ENCODE measurements around the gene USF1.

Gene USF1

DNA sequence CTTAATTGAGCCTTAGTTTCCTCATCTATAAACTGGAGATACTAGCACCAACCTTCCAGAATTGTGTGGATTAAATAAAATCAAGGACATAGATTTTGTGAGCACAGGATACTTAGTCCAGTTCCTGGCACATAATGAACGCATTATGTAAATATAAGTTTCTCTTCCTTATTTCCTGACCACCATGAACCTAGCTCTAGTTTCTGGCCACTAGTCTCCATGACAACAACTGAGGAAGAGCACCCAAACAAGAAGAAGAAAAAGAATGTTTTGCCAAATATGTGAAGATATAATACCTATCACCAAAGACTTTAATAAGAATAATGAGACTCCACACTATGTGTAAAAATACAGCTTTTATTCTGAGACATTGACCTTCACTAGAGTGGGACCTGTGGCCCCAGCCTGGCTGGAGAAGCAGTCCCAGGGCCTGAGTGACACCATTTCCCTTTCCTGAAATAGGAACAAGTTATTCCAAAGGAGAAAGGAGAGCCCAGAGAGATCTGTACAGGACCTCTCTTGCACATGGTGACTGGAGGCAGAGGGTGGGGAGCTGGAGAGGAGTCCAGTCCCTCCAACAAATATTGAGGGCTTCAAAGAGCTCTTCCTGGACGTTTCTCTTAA lies 940 bp upstream of the USF1 start:
- TF ChIP-seq ZFX (IDR thresholded peaks at IDR 0.05; ENCODE audit: borderline replicate concordance) (no peak), CTCF (IDR thresholded peaks at IDR 0.05) (no peak)
- peak overlapping the region; percentile 95 for H3K27ac ChIP-seq

GRCh38 chr1:161044908-161045735 lies 655 bp downstream of the USF1 start:
- peak overlapping the region; percentile 95 for H3K27ac ChIP-seq

DNA sequence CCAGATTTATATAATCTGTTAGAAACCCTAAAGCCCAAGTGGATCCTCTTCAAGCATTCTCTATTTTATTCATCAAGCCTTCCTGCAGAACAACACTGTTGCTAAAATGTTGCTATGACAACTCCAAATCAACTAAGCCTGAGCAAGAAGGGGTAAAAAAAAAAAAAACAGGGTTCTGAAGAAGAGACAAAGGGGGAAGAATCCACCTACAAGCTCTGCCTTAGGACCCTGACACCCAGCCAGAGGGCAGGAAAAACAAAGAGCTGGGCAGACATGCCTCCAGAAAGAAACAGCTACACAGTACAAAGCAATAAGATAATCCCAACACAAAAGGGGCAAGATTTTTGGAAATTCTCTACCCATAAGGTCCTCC lies 1.3 kb downstream of the USF1 start:
- peak overlapping the region; percentile 95 for H3K27ac ChIP-seq
- TF ChIP-seq CTCF (IDR thresholded peaks at IDR 0.05) (no peak), ZFX (IDR thresholded peaks at IDR 0.05; ENCODE audit: borderline replicate concordance) (no peak)

More at GRCh38 chr1:161044908-161045735, 655 bp downstream of the USF1 start:
- peak; percentile 7; the same call in 1 of the 2 replicates for TF ChIP-seq CTCF (IDR thresholded peaks at IDR 0.05)
- TF ChIP-seq ZFX (IDR thresholded peaks at IDR 0.05; ENCODE audit: borderline replicate concordance), result no peak

- H3K27ac ChIP-seq, result peak overlapping the region; percentile 85
- no peak for TF ChIP-seq CTCF (IDR thresholded peaks at IDR 0.05)
- TF ChIP-seq ZFX (IDR thresholded peaks at IDR 0.05; ENCODE audit: borderline replicate concordance), result no peak
Observed at GRCh38 chr1:161039546-161039945, 6.2 kb downstream of the USF1 start.

DNA sequence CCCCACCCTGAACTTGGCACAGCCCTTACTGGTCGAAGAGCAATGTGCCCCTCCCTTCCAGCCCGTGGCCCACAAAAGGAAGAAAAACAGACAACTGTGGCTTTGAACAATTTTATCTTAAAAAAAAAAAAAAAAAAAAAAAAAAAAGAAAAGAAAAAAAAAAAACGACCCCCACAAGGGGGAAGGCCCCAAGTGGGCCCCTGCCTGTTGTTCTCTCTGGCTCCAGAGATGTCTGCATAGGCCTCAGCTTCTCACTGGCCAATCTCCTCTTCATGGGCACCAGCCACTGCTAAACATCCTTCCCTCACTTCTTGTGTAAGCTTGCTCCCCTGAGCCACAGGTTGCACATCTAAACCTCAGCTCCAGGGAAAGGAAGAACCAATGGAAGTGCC lies 6.6 kb downstream of the USF1 start:
- TF ChIP-seq CTCF (IDR thresholded peaks at IDR 0.05) (no peak), ZFX (IDR thresholded peaks at IDR 0.05; ENCODE audit: borderline replicate concordance) (no peak)
- H3K27ac ChIP-seq, result peak overlapping the region; percentile 85

DNA sequence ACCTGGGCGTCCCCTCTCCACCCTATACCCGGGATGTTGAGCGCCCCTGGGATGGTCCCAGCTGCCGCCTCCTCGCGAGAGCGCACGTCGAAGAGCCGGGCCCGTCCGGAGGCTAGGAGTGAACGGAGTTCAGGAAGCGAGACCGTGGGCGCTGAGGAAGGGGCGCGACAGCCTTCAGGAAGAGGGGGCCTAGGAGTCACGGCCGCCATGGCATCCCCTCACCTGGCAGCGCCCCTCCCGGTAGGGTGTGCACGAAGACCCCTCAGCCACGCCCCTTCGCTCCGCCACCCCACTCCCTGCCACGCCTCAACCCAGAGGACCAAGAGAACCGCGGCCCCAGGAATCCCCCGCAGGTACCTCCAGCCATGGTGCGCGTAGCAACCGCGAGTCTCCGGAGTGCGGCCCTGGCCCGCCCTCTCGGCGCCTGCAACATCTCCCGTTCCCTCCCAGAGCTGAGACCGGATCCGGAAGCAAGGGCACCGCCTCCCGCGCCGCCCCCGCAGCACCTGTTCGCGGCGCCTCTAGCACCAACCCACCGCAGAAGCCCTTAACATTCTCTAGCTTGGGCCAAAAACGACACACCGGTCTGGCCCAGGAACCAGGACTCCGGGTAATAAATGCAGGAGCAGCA lies 7.1 kb downstream of the USF1 start, which contains the start of gene TSTD1:
Gene TSTD1, minus strand, starts transcription at position 442 of the 631 bp plus-strand sequence. Its CDS starts 75 bp downstream, at position 367.
- TF ChIP-seq CTCF (IDR thresholded peaks at IDR 0.05) (peak; percentile 14; the same call in 1 of the 2 replicates), ZFX (IDR thresholded peaks at IDR 0.05; ENCODE audit: borderline replicate concordance) (no peak)
- peak within 1 kb of the TSS; percentile 85 for H3K27ac ChIP-seq
